Measurements from ENCODE around the gene MYBL2.

MYBL2 gene

DNA sequence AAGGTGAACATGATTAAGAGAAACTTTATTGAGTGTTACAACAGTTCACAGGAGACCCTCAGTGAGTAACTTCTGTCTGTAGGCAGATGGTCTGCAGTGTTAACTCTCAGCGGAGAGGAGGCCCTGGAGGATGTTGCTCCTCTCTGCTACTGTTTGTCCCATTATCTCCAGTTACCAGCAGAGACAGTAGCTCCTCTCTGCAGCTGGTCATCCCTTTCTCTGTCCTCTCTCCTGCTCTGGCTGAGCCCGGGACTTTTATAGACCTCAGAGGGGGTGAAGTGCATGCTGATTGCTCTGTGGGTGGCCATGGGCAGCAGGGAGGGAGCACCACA, 54.1 kb downstream of the MYBL2 start:
- Histone ChIP-seq H3K9ac (ENCODE audit: low read length in 5 of 5) (no peak overlapping the region), H3K36me3 (ENCODE audit: control insufficient read depth in 5 of 5, insufficient read depth in 5 of 5, low read length in 5 of 5) (no peaks in the 10 kb centered on the region), H3K27ac (ENCODE audit: low read depth, low read length) (no peak overlapping the region), H3K27me3 (ENCODE audit: control insufficient read depth in 5 of 5, insufficient read depth in 4 of 5, low read length in 5 of 5) (no peaks in the 10 kb centered on the region), H3K9me3 (ENCODE audit: control insufficient read depth in 5 of 5, low read length in 5 of 5) (peaks cover 0 to 6% (median 0%) of the 10 kb centered on the region in 5 donors), H3K4me1 (ENCODE audit: control insufficient read depth in 5 of 5, insufficient read depth in 5 of 5, low read length in 5 of 5) (peaks cover 3 to 34% (median 28%) of the 10 kb centered on the region in 5 donors), H3K4me3 (ENCODE audit: low read depth in 1 of 5, low read length in 5 of 5) (peak overlapping the region in 1 of 5 donors; percentile 29)

DNA sequence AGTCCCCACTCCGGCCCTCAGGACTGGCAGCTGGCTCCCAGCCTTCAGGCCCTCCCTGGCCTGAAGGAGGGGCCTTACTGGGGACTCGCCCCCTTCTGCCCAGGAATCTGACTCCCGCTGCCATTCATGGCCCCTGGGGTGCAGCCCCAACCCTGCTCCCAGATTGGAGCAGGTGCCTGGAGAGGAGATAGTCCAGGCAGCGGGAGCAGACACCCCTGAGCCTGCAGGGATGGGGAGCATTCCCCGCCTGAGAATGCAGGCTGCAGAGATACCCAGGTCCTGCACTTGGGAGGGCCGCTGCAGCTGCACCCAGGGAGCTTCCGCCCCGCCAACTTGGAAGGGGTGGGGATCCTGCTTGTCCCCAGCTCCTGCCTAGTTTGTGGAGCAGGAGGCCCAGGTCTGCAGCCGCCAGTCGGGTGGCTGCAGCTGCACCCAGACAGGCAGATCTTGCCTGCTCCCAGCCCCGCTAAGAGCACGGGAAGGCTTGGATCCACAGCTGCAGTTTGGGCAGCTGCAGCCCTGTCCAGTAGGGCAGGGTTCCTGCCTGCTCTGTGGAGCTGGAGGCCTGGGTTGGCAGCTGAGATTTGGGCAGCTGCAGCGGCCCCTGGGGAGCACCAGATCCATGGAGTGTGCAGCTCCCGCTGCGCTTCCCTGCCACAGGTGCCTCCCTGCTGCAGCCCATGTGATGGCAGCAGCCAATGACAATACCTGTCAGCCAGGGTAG, 54.7 kb downstream of the MYBL2 start:
- no peaks in the 10 kb centered on the region for H3K36me3 ChIP-seq (ENCODE audit: control insufficient read depth in 5 of 5, insufficient read depth in 5 of 5, low read length in 5 of 5)
- peaks cover 0 to 6% (median 0%) of the 10 kb centered on the region in 5 donors for H3K9me3 ChIP-seq (ENCODE audit: control insufficient read depth in 5 of 5, low read length in 5 of 5)
- peaks cover 3 to 33% (median 27%) of the 10 kb centered on the region in 5 donors for H3K4me1 ChIP-seq (ENCODE audit: control insufficient read depth in 5 of 5, insufficient read depth in 5 of 5, low read length in 5 of 5)
- H3K27me3 ChIP-seq (ENCODE audit: control insufficient read depth in 5 of 5, insufficient read depth in 4 of 5, low read length in 5 of 5): no peaks in the 10 kb centered on the region
- H3K9ac ChIP-seq (ENCODE audit: low read length in 5 of 5): no peak overlapping the region
- no peak overlapping the region for H3K27ac ChIP-seq (ENCODE audit: low read depth, low read length)
- H3K4me3 ChIP-seq (ENCODE audit: low read depth in 1 of 5, low read length in 5 of 5): peak overlapping the region in 2 of 5 donors; percentile 26 to 29

- no peaks in the 10 kb centered on the region for H3K36me3 ChIP-seq (ENCODE audit: control insufficient read depth in 5 of 5, insufficient read depth in 5 of 5, low read length in 5 of 5)
- H3K4me3 ChIP-seq (ENCODE audit: low read depth in 1 of 5, low read length in 5 of 5): peak overlapping the region in 1 of 5 donors; percentile 29
- no peak overlapping the region for H3K27ac ChIP-seq (ENCODE audit: low read depth, low read length)
- no peak overlapping the region for H3K9ac ChIP-seq (ENCODE audit: low read length in 5 of 5)
- H3K27me3 ChIP-seq (ENCODE audit: control insufficient read depth in 5 of 5, insufficient read depth in 4 of 5, low read length in 5 of 5): no peaks in the 10 kb centered on the region
- H3K4me1 ChIP-seq (ENCODE audit: control insufficient read depth in 5 of 5, insufficient read depth in 5 of 5, low read length in 5 of 5): peaks cover 3 to 32% (median 22%) of the 10 kb centered on the region in 5 donors
- H3K9me3 ChIP-seq (ENCODE audit: control insufficient read depth in 5 of 5, low read length in 5 of 5): peaks cover 0 to 6% (median 0%) of the 10 kb centered on the region in 5 donors
Observed at GRCh38 chr20:43722153-43722505, 55.2 kb downstream of the MYBL2 start.

GRCh38 chr20:43723186-43723585, 56.3 kb downstream of the MYBL2 start:
- H3K27me3 ChIP-seq (ENCODE audit: control insufficient read depth in 5 of 5, insufficient read depth in 4 of 5, low read length in 5 of 5): no peaks in the 10 kb centered on the region
- H3K4me1 ChIP-seq (ENCODE audit: control insufficient read depth in 5 of 5, insufficient read depth in 5 of 5, low read length in 5 of 5): peaks cover 3 to 32% (median 21%) of the 10 kb centered on the region in 5 donors
- H3K9ac ChIP-seq (ENCODE audit: low read length in 5 of 5): no peak overlapping the region
- H3K4me3 ChIP-seq (ENCODE audit: low read depth in 1 of 5, low read length in 5 of 5): no peak overlapping the region
- peaks cover 0 to 6% (median 0%) of the 10 kb centered on the region in 5 donors for H3K9me3 ChIP-seq (ENCODE audit: control insufficient read depth in 5 of 5, low read length in 5 of 5)
- no peak overlapping the region for H3K27ac ChIP-seq (ENCODE audit: low read depth, low read length)
- no peaks in the 10 kb centered on the region for H3K36me3 ChIP-seq (ENCODE audit: control insufficient read depth in 5 of 5, insufficient read depth in 5 of 5, low read length in 5 of 5)

DNA sequence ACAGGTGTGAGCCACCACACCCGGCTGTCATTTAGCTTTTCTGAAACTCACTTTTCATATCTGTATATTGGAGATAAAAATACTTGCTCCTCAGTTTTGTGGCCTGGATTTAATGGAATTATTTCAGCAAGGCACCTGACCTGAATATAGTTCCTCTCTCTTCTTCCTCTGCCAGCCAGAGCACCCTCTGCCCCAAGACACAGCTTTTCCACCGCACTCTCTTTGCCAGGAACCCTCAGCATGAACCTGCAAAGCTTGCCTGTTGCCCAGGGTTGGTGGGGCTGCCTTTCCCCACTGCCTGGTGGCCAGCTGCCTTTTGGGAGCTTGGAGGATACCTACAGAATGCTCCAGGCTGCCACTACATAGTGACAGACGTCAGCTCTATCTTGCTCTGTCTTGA, 56.8 kb downstream of the MYBL2 start:
- Histone ChIP-seq H3K27me3 (ENCODE audit: control insufficient read depth in 5 of 5, insufficient read depth in 4 of 5, low read length in 5 of 5) (no peaks in the 10 kb centered on the region), H3K4me1 (ENCODE audit: control insufficient read depth in 5 of 5, insufficient read depth in 5 of 5, low read length in 5 of 5) (peaks cover 3 to 32% (median 21%) of the 10 kb centered on the region in 5 donors), H3K4me3 (ENCODE audit: low read depth in 1 of 5, low read length in 5 of 5) (no peak overlapping the region), H3K9me3 (ENCODE audit: control insufficient read depth in 5 of 5, low read length in 5 of 5) (peaks cover 0 to 6% (median 2%) of the 10 kb centered on the region in 5 donors), H3K36me3 (ENCODE audit: control insufficient read depth in 5 of 5, insufficient read depth in 5 of 5, low read length in 5 of 5) (no peaks in the 10 kb centered on the region), H3K27ac (ENCODE audit: low read depth, low read length) (no peak overlapping the region), H3K9ac (ENCODE audit: low read length in 5 of 5) (no peak overlapping the region)

DNA sequence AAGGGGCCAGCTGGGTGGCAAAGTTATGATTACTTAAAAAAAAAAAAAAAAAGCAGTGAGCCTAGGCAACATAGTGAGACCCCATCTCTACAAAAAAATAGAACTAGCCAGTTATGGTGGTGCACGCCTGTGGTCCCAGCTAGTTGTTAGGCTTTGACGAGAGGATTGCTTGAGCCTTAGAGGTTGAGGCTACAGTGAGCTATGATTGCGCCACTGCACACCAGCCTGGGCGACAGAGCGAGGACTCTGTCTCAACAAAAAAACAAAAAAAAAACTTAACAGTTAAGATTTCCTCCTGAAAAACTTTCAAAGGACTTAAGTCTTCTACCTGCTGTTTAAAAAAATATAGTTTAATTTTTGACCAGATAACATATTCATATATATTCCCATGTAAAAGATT, 57.5 kb downstream of the MYBL2 start:
- H3K4me1 ChIP-seq (ENCODE audit: control insufficient read depth in 5 of 5, insufficient read depth in 5 of 5, low read length in 5 of 5): peaks cover 3 to 32% (median 21%) of the 10 kb centered on the region in 5 donors

GRCh38 chr20:43725666-43726065, 58.8 kb downstream of the MYBL2 start:
- H3K9me3 ChIP-seq (ENCODE audit: control insufficient read depth in 5 of 5, low read length in 5 of 5): peaks cover 0 to 6% (median 0%) of the 10 kb centered on the region in 5 donors
- H3K27me3 ChIP-seq (ENCODE audit: control insufficient read depth in 5 of 5, insufficient read depth in 4 of 5, low read length in 5 of 5): no peaks in the 10 kb centered on the region
- no peak overlapping the region for H3K27ac ChIP-seq (ENCODE audit: low read depth, low read length)
- no peak overlapping the region for H3K9ac ChIP-seq (ENCODE audit: low read length in 5 of 5)
- peaks cover 3 to 32% (median 21%) of the 10 kb centered on the region in 5 donors for H3K4me1 ChIP-seq (ENCODE audit: control insufficient read depth in 5 of 5, insufficient read depth in 5 of 5, low read length in 5 of 5)
- H3K4me3 ChIP-seq (ENCODE audit: low read depth in 1 of 5, low read length in 5 of 5): no peak overlapping the region
- no peaks in the 10 kb centered on the region for H3K36me3 ChIP-seq (ENCODE audit: control insufficient read depth in 5 of 5, insufficient read depth in 5 of 5, low read length in 5 of 5)

More for the DNA sequence above, 57.5 kb downstream of the MYBL2 start:
- H3K9me3 ChIP-seq (ENCODE audit: control insufficient read depth in 5 of 5, low read length in 5 of 5): peaks cover 0 to 8% (median 4%) of the 10 kb centered on the region in 5 donors
- no peaks in the 10 kb centered on the region for H3K36me3 ChIP-seq (ENCODE audit: control insufficient read depth in 5 of 5, insufficient read depth in 5 of 5, low read length in 5 of 5)
- no peaks in the 10 kb centered on the region for H3K27me3 ChIP-seq (ENCODE audit: control insufficient read depth in 5 of 5, insufficient read depth in 4 of 5, low read length in 5 of 5)
- H3K9ac ChIP-seq (ENCODE audit: low read length in 5 of 5): peak overlapping the region in 1 of 5 donors; percentile 20
- no peak overlapping the region for H3K4me3 ChIP-seq (ENCODE audit: low read depth in 1 of 5, low read length in 5 of 5)
- H3K27ac ChIP-seq (ENCODE audit: low read depth, low read length): no peak overlapping the region

DNA sequence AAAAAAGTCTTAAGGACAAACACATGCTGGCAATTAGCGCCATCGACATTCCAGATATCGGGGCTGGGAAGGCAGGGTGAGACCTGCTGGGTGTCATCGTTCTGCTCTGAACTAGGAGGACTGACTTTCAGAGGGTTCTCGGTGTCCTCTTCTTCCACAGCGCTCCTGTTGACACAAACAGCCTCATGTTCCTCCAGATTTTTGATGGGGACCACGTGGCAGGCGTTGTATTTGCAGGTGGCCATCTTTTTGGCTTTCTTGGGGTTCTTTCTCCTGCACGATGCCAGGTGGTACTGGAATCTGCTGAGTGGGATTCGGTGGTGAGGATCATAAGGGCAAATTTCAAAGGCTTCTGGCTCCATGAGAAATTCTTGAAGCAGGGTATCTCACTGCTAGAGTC, 59.4 kb downstream of the MYBL2 start:
- H3K27ac ChIP-seq (ENCODE audit: low read depth, low read length): no peak overlapping the region

DNA sequence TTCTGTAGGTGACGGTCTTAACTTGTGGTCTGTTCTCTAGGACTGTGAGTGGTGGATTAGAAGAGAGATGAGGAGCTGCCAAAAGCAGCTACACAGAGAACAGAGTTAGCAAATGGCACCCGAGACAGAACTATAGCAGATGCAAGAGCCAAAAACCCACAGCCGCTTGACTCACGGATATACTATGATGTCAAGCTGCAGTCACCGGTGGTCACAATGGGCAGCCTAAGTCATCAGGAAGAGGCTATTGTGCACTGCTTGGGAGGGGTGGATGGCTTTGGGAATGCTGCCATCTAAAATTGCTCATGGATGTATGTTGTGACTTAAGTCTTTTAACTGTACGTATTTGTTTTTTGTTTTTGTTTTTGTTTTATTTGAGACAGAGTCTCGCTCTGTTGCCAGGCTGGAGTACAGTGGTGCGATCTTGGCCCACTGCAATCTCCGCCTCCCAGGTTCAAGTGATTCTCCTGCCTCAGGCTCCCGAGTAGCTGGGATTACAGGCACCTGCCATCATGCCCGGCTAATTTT, 60.0 kb downstream of the MYBL2 start, which contains the start of gene GTSF1L:
Gene GTSF1L (minus strand): TSS at position 192 of the 528 bp plus-strand sequence. CDS start 308 bp downstream, outside the sequence.
- Histone ChIP-seq H3K4me3 (ENCODE audit: low read depth in 1 of 5, low read length in 5 of 5) (no peak within 1 kb of the TSS), H3K27ac (ENCODE audit: low read depth, low read length) (no peak within 1 kb of the TSS), H3K9ac (ENCODE audit: low read length in 5 of 5) (no peak within 1 kb of the TSS), H3K4me1 (ENCODE audit: control insufficient read depth in 5 of 5, insufficient read depth in 5 of 5, low read length in 5 of 5) (peaks cover 2 to 24% (median 14%) of the 10 kb centered on the region in 5 donors), H3K36me3 (ENCODE audit: control insufficient read depth in 5 of 5, insufficient read depth in 5 of 5, low read length in 5 of 5) (no peaks in the 10 kb centered on the region), H3K27me3 (ENCODE audit: control insufficient read depth in 5 of 5, insufficient read depth in 4 of 5, low read length in 5 of 5) (no peaks in the 10 kb centered on the region), H3K9me3 (ENCODE audit: control insufficient read depth in 5 of 5, low read length in 5 of 5) (peaks cover 0 to 6% (median 0%) of the 10 kb centered on the region in 5 donors)

More for the DNA sequence above, 59.4 kb downstream of the MYBL2 start:
- Histone ChIP-seq H3K4me1 (ENCODE audit: control insufficient read depth in 5 of 5, insufficient read depth in 5 of 5, low read length in 5 of 5) (peaks cover 3 to 30% (median 19%) of the 10 kb centered on the region in 5 donors), H3K27me3 (ENCODE audit: control insufficient read depth in 5 of 5, insufficient read depth in 4 of 5, low read length in 5 of 5) (no peaks in the 10 kb centered on the region), H3K9me3 (ENCODE audit: control insufficient read depth in 5 of 5, low read length in 5 of 5) (peaks cover 0 to 6% (median 0%) of the 10 kb centered on the region in 5 donors), H3K9ac (ENCODE audit: low read length in 5 of 5) (no peak overlapping the region), H3K36me3 (ENCODE audit: control insufficient read depth in 5 of 5, insufficient read depth in 5 of 5, low read length in 5 of 5) (no peaks in the 10 kb centered on the region), H3K4me3 (ENCODE audit: low read depth in 1 of 5, low read length in 5 of 5) (no peak overlapping the region)

DNA sequence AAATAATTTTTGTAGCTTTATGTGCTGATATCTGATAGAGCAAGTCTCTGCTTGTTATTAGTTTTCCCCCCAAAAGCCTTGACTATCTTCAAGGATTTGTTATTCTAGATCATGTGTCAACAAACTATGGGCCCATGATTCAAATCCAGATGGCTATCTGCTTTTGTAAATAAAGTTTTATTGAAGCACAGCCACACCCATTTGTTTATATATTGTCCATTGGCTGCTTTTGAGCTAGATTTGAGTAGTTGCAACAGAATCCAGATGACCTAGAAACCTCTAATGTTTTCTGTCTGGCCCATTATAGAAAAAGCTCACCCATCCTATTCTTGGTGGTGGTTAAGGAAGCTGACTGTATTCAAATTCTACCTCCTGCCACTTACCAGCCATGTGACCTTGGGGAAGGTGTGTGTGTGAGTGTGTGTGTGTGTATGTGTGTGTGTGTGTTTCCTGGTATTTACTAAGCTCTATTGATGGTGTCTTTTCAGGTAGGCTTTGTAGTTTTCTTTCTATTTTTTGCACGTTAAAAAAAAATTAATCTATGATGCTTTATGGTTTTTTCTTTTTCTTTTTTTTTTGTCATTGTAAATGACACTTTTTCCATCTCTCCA, 61.2 kb downstream of the MYBL2 start:
- Histone ChIP-seq H3K9ac (ENCODE audit: low read length in 5 of 5) (no peak overlapping the region), H3K27me3 (ENCODE audit: control insufficient read depth in 5 of 5, insufficient read depth in 4 of 5, low read length in 5 of 5) (no peaks in the 10 kb centered on the region), H3K4me3 (ENCODE audit: low read depth in 1 of 5, low read length in 5 of 5) (no peak overlapping the region), H3K36me3 (ENCODE audit: control insufficient read depth in 5 of 5, insufficient read depth in 5 of 5, low read length in 5 of 5) (no peaks in the 10 kb centered on the region), H3K4me1 (ENCODE audit: control insufficient read depth in 5 of 5, insufficient read depth in 5 of 5, low read length in 5 of 5) (peaks cover 2 to 25% (median 10%) of the 10 kb centered on the region in 5 donors), H3K27ac (ENCODE audit: low read depth, low read length) (no peak overlapping the region), H3K9me3 (ENCODE audit: control insufficient read depth in 5 of 5, low read length in 5 of 5) (peaks cover 0 to 6% (median 0%) of the 10 kb centered on the region in 5 donors)
